ENCODE results near the gene NME7.
A peak's percentile ranks its signal among the peaks of the same experiment; 100 is the strongest.

Gene NME7

GRCh38 chr1:169119405-169119804, 248.2 kb downstream of the NME7 start:
- POLR2A ChIA-PET (ENCODE audit: low non-redundant PET), result no interaction called here
- CTCF ChIA-PET, result no interaction called here
- H3K27ac ChIP-seq, result no peak overlapping the region

GRCh38 chr1:169118227-169118626, 249.4 kb downstream of the NME7 start:
- ChIA-PET POLR2A (ENCODE audit: low non-redundant PET) (no interaction called here), CTCF (interaction anchor here (1.4 kb wide), 1 partner anchor 9 kb away, joined by 4 read pairs; no protein-coding TSS in a partner anchor)
- TF ChIP-seq CTCF (conservative IDR thresholded peaks at IDR 0.05; ENCODE audit: low read depth), result no peak
- DNase-seq (ENCODE audit: low spot score), result no peak
- no peak overlapping the region for H3K27ac ChIP-seq

More at GRCh38 chr1:169119405-169119804, 248.2 kb downstream of the NME7 start:
- no peak for TF ChIP-seq CTCF (conservative IDR thresholded peaks at IDR 0.05; ENCODE audit: low read depth)
- DNase-seq (ENCODE audit: low spot score), result peak; percentile 48

GRCh38 chr1:169117599-169117998, 250.0 kb downstream of the NME7 start:
- CTCF ChIA-PET, result interaction anchor here (0.7 kb wide), 1 partner anchor 187 kb away, joined by 3 read pairs; no protein-coding TSS in a partner anchor
- H3K27ac ChIP-seq, result no peak overlapping the region
- POLR2A ChIA-PET (ENCODE audit: low non-redundant PET), result no interaction called here

GRCh38 chr1:169117014-169117413, 250.6 kb downstream of the NME7 start:
- no peak for TF ChIP-seq CTCF (conservative IDR thresholded peaks at IDR 0.05; ENCODE audit: low read depth)
- DNase-seq (ENCODE audit: low spot score), result no peak
- ChIA-PET CTCF (interaction anchor here (0.7 kb wide), 1 partner anchor 188 kb away, joined by 3 read pairs; no protein-coding TSS in a partner anchor), POLR2A (ENCODE audit: low non-redundant PET) (no interaction called here)
- no peak overlapping the region for H3K27ac ChIP-seq

More at GRCh38 chr1:169117599-169117998, 250.0 kb downstream of the NME7 start:
- no peak for DNase-seq (ENCODE audit: low spot score)
- no peak for TF ChIP-seq CTCF (conservative IDR thresholded peaks at IDR 0.05; ENCODE audit: low read depth)

GRCh38 chr1:169115891-169116585, 251.6 kb downstream of the NME7 start:
- TF ChIP-seq CTCF (conservative IDR thresholded peaks at IDR 0.05; ENCODE audit: low read depth), result no peak
- POLR2A ChIA-PET (ENCODE audit: low non-redundant PET), result no interaction called here
- peak overlapping the region; percentile 68 for H3K27ac ChIP-seq
- peak; percentile 55 for DNase-seq (ENCODE audit: low spot score)
- CTCF ChIA-PET, result no interaction called here

GRCh38 chr1:169113613-169114119, 253.9 kb downstream of the NME7 start:
- ChIA-PET CTCF (no interaction called here), POLR2A (ENCODE audit: low non-redundant PET) (no interaction called here)
- no peak for TF ChIP-seq CTCF (conservative IDR thresholded peaks at IDR 0.05; ENCODE audit: low read depth)
- peak; percentile 90 for DNase-seq (ENCODE audit: low spot score)
- H3K27ac ChIP-seq, result peak overlapping the region; percentile 88
